Coronary artery (tissue), 2 donors: ENCODE data around the gene IFT74.

ENCODE experiments used
- DNase-seq: peaks from one replicate; pipeline ENCODE4 v3.0.0-alpha.2; 2017; ENCODE audit warnings: low spot score
- H3K27ac ChIP-seq, 2 donors: fragments of 200-600 bp; sonication (generic); one replicate each; pipeline ENCODE4 v1.5.1; 2016 to 2019
- H3K4me3 ChIP-seq: fragments of 200-600 bp; sonication (generic); 2 replicates; pipeline ENCODE4 v1.5.1; 2016; ENCODE audit warnings: mild to moderate bottlenecking, moderate library complexity
- CTCF ChIP-seq: fragments of 200-600 bp; sonication (generic); IDR thresholded peaks from one replicate; pipeline ENCODE4 v1.5.1; 2019; ENCODE audit warnings: antibody characterized with exemption

IFT74 gene

DNA sequence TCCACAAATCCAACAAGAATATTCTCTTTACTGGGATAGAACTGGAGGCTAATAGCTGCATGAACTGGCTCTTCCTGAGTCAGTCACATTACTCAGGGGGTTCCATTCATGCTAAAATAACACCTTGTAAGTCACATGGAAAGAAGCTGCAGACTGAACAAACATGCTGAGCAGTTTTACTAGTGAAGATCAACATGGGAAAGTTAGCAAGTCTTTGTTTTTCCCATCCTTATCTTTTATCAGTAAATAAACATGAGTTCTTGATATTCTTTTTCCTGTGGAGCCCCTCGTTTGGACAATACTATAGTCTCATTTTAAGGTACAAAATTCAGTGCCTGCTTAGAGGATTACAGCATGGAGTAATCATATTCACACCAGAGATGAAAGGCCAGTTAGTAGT lies 109.1 kb downstream of the IFT74 start:
- no peak for DNase-seq
- Histone ChIP-seq H3K4me3 (no peak overlapping the region), H3K27ac (no peak overlapping the region)
- TF ChIP-seq CTCF = no peak

GRCh38 chr9:27073841-27074728 lies 117.9 kb downstream of the IFT74 start:
- Histone ChIP-seq H3K27ac (no peak overlapping the region), H3K4me3 (no peak overlapping the region)
- DNase-seq = no peak
- TF ChIP-seq CTCF = no peak

DNA sequence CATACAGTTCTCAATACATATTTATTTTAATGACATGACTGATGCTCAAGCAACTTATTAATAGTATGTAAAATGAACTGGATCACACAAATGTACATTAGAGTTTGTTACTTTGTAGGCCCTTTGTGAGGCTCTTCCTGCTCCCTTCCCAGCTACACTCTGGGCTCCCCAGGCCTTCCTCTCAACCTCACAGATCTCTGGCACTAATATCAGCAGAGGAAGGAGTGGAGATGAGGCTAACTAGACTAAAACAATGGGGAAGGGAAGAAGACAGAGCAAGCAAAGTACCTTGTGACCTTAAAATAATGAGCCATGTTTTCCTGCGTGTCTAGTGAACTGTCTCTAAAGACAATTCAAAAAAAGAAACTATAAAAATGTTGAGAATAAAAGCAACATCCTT lies 122.5 kb downstream of the IFT74 start:
- no peak overlapping the region for H3K27ac ChIP-seq
- no peak for TF ChIP-seq CTCF
- no peak for DNase-seq

GRCh38 chr9:27085456-27085855 lies 129.2 kb downstream of the IFT74 start:
- Histone ChIP-seq H3K27ac (peak overlapping the region in 1 of 2 donors; percentile 21), H3K4me3 (no peak overlapping the region)
- DNase-seq = no peak
- no peak for TF ChIP-seq CTCF

More for the DNA sequence above, 122.5 kb downstream of the IFT74 start:
- no peak overlapping the region for H3K4me3 ChIP-seq

- peak overlapping the region; percentile 25 to 73 for H3K27ac ChIP-seq
- peak overlapping the region; percentile 24 for H3K4me3 ChIP-seq
- no peak for DNase-seq
- TF ChIP-seq CTCF = no peak
These were observed 130.8 kb downstream of the IFT74 start for GRCh38 chr9:27086818-27087680.

- DNase-seq = no peak
- no peak overlapping the region for H3K4me3 ChIP-seq
- TF ChIP-seq CTCF = no peak
- no peak overlapping the region for H3K27ac ChIP-seq
These were observed 132.8 kb downstream of the IFT74 start for GRCh38 chr9:27088981-27089380.
